Inferior parietal cortex (tissue), 1 donor: Measurements from ENCODE around the gene KCNF1.

ENCODE experiments used
- DNase-seq: peaks from one replicate; pipeline ENCODE4 v3.0.0-alpha.2; 2016; ENCODE audit errors: extremely low spot score

Gene KCNF1

DNA sequence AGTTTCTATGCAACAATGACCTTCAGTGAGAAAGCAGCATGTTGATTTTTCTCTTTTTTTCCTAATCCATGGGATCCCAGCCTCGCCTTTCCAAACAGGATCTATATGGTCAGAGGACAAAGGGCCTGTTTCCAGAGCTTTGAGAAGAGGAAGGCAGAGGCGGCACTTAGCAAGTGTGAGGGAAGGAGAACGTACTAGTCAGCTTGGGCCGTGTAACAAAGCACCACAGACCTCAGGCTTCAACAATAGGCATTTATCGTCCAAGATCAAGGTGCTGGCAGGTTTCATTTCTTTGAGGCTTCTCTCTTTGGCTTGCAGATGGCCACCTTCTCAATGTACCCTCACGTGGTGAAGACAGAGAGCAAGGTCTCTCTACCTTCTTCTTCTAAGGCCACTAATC is 7.3 kb upstream of the KCNF1 start:
- no peak for DNase-seq

DNA sequence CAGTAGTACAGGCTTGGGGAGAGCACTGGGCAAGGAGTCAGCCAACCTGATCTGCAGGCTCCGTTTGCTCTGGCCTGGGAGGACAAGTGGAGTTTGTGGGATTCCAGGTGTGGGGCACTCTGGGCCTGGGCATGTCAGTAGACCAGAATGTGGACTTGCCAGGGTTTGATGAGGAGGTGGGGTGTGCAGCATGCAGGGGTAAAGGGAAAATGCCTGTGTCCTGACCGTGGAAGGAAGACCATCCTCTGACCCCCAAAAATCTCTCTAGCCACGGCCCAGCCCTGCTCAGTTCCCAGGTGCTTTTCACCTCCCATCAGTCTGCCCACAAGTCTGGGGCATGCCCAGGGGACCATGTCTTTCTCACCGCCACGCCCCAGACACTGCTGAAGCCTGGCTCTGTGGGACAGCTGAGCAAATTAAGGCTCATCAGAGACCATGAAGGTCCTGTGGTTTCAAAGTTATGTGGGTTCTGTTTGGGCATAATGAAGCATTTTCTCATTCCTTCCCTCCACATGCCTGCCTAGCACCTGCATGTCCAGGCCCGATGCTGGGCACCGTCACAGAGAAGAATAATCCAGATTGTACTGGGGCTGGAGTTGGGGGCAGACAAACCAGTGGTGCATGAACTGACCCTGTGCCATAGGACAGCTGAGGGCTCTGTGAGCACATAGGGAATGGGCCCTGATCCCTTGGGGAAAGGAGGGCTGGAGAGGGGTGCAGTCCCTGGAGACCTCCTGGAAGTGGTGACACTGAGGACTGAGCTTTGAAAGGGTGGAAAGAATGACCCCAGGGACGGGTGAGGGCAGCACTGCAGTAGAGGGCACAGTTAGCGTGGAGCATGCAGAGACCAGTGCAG is 6.5 kb upstream of the KCNF1 start:
- DNase-seq = no peak

DNA sequence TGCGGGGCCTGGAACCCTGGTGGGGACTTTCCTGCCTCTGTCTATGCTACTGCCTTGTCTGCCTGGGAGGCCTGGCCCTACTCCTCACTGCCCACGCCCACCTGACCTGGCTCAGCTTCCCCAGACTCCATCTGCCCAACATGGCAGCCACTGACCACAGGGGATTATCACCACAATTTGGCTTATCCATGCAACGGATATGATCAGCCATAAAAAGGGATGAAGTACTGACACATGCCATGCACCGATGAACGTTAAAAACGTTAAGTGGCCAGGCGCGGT is 5.9 kb upstream of the KCNF1 start:
- no peak for DNase-seq

DNA sequence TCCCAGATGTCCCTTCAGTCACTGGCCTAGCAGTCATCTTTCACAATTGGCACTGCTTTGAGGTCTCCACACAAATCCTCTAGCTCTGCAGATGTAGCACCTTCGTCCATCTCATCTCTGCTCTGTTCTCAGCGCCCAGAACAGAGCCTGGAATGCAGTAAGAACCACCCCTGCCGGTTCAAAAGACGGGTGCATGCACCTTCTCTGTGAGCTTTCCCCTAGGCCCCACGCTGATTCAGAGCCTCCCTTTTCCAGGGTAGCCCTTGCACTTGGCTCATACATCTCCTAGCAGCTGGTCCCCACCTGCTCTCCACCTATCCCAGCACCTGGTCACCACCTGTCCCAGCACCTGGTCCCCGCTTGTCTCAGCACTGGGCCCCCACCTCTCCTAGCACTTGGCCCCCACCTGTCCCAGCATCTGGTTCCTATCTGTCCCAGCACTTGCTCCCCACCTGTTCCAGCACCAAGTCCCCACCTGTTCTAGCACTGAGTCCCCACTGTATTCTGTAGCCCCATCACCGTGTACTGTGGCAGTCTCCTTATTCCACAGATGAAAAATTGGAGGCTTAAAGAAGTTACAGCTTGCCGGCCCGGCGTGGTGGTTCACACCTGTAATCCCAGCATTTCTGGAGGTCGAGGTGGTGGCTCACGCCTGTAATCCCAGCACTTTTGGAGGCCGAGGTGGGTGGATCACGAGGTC is 4.7 kb upstream of the KCNF1 start:
- DNase-seq = no peak

DNA sequence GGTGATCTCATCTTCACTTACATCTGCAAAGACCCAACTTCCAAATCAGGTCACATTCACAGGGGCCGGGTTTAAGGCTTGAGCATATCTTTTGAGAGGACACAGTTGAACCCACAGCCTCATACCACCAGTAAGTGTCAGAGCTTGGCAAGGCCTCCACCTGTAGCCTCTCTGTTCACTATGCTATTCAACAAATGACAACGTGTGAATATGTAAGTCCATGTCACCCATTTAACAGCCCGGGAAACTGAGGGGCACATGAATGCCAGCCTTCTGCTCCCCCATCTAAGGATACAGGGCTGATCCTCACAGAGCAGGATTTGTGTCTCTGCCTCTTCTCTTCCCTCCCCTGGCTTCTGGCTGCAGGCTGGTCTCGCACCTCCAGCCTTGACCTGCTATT is 3.5 kb upstream of the KCNF1 start:
- DNase-seq = no peak

DNA sequence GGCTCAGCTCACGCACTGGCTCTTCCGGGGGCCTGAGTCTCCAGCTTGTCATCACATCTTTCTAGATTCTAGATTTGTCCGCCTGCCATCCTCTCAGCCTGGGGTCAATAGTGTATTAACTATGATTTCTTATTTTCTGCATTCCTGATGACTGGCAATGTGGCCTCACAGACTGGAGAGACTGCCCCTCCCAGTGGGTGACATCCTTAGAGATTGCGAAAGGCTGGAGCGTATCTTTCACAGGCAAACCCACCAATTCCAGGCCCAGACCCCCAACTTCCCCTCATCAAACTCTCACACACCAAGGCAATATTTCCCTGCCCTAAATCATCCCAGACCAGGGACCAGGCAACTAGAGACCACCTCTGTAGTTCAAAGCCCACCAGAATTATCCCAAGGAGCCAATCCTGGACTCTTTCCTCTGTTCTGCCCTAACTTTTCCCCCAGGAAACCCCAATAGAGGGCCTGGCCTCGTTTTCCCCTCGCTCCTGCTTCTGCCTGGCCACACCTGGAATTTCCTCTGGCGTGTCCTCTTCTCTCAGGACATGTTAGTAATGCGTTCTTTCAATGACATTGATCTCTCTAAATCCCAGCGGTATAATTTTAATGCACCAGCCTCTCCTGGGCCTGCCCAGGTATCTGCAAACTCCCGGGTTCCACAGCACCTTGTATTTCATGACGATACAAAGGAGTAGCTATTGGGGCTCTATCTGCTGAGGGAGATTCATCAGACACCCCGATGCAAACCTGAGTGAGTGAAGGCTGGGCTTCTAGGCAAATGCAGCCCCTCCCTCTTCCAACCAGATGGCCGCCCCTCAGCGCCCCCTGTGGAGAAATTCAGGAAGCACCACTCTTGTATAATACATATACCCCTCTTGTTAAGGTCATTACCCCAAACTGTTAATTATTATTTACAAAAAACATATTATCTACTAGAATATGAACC is 2.4 kb upstream of the KCNF1 start:
- DNase-seq = no peak

DNA sequence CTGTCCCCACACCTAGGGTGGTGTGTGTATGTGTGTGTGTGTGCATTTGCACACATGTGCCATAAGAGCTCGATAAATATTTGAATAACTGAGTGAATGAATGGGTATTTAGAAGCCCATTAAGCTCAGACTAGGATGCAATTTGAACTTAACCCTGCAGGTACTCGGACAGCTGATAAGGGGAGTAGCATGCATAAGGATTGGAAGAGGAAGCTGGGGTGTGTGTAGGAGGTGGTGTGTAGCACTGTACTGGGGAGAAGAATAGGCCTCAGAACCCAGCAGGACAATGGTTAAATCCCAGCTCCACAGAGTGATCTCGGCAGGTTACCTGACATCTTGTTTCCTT is 1.8 kb upstream of the KCNF1 start:
- DNase-seq = no peak

DNA sequence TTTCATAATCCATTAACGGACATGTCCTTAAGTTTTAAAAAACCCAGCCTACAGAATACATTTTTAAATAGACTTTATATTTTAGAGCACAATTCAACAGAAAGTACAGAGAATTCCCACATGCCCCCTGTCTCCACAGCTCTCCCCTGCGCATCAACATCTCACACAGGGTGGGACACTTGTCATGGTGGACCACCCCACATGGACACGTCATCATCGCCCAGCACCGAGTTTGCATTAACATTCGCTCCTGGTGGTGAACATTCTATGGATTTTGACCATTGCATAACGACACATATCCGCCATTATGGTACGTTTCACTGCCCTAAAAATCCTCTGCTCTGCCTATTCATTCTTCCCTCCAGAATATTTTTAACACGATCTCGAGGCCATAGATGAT is 1.1 kb upstream of the KCNF1 start:
- DNase-seq = no peak

DNA sequence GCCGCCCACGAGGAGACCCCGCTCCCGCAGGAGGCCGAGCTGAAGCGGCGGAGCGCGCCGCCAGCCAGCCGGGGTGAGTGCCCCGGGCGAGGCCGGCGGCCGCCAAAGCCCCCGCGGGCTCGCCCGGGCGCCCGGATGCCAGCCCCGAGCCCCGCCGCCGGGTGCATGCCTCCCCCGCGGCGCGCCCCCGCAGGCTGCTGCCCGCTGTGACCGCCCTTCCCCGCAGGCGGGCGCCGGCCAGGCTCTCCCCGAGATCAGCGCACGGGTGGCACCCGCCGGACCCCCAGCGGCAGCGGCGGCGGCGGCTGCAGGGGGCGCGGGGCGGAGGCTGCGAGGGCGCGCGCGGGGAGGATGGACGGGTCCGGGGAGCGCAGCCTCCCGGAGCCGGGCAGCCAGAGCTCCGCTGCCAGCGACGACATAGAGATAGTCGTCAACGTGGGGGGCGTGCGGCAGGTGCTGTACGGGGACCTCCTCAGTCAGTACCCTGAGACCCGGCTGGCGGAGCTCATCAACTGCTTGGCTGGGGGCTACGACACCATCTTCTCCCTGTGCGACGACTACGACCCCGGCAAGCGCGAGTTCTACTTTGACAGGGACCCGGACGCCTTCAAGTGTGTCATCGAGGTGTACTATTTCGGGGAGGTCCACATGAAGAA is 470 bp downstream of the KCNF1 start:
- no peak for DNase-seq

DNA sequence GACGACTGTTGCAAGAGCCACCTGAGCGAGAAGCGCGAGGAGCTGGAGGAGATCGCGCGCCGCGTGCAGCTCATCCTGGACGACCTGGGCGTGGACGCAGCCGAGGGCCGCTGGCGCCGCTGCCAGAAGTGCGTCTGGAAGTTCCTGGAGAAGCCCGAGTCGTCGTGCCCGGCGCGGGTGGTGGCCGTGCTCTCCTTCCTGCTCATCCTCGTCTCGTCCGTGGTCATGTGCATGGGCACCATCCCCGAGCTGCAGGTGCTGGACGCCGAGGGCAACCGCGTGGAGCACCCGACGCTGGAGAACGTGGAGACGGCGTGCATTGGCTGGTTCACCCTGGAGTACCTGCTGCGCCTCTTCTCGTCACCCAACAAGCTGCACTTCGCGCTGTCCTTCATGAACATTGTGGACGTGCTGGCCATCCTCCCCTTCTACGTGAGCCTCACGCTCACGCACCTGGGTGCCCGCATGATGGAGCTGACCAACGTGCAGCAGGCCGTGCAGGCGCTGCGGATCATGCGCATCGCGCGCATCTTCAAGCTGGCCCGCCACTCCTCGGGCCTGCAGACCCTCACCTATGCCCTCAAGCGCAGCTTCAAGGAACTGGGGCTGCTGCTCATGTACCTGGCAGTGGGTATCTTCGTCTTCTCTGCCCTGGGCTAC is 1.2 kb downstream of the KCNF1 start:
- no peak for DNase-seq

DNA sequence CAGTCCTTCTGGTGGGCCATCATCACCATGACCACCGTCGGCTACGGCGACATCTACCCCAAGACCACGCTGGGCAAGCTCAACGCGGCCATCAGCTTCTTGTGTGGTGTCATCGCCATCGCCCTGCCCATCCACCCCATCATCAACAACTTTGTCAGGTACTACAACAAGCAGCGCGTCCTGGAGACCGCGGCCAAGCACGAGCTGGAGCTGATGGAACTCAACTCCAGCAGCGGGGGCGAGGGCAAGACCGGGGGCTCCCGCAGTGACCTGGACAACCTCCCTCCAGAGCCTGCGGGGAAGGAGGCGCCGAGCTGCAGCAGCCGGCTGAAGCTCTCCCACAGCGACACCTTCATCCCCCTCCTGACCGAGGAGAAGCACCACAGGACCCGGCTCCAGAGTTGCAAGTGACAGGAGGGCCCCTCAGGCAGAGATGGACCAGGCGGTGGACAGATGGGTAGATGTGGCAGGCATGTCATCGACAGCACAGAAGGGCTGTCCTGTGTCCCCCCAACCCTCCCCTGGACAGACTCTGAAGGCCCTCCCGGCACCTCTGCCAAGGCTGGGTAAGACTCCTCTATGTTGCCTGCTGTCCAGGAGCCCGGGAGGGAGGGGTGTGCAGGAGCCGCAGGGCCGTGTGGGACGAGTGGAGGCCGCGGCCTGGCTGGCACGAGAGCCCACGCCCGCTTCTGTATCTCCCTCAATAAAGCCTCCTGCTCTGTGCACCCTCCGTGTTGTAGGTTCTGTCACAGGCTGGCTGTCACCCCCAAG is 2.0 kb downstream of the KCNF1 start:
- no peak for DNase-seq

DNA sequence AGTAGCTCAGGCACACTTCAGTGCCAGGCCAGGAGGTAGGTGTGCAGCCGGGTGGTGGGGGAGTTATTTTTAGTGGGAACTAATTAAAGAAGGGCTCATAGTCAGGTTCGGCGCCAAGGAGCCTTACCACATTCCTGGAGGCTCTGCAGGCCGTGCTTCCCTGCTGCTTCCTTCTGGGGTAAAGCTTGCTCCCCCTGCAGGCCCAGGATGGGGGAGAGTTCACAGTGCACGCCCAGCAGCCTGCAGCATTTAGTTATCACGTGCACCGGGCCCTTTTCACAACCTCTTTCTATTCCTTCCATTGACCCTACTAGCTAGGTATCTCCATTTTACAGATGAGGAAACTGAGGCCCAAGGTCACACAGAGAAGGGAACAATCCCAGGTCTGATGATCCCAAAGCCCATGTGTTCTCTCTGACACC is 2.5 kb downstream of the KCNF1 start:
- DNase-seq = no peak

DNA sequence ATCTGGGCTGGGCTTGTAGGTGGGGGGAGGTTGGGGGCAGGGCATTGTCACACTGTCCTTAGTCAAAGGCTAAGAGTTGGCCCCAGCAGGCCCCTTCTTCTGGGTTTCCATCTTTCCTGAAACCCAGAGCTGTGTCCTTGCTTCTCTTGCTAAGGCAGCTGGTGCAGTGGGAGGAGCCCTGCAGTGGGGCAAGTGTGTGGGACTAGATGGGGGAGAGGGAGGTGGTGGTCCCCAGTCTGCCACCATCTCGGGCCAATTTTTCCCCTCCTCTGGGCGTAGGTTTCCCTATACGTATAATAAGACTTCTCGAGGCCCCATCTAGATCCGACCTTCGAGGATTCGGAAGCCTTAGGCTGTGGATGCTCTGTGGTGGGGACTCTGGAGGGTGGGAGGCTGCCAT is 3.5 kb downstream of the KCNF1 start:
- DNase-seq = no peak

DNA sequence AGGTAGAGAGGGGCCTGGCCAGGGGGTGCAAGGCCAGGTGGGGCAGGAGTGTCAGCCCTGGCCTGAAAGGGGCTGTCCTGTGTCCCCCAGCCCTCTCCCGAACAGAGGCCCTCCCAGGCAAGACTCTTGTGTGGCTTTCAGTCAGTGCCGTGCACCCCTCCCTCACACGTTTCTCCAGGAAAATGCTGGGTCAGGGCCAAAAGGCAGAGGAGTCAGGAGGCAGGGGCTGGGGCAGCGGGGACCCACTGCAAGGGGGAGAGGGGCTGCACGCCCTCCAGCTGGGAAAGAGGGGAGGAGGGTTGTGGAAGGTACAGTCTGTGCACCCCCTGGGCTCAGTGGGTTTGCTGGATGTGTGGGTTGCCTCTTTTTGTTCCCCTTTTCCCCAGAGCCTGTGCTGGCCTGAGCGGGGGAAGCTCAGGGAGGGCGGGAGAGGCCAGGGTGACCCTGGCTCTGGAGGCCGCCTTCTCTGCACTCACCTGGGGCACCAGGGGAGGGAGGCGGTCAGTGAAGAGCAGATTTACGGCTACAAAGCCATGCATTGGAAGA is 4.1 kb downstream of the KCNF1 start:
- DNase-seq = no peak

DNA sequence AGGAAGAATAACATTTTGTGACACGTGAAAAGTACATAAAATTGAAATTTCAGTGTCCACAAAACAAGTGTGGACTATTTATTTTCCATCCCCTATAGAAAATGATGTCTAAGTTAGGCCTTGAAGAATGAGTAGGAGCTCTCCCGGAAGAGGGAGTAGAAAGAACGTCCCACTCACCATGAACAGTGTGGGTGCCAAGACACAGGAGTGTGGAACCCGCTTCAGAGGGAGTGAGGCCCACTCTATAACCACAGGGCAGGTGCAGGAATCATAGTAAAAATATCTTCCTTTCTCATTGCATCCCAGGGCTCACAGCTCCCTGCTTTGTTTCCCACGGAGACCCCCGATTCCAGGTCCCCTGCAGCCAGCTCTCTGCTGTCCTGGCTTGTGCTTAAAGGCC is 5.2 kb downstream of the KCNF1 start:
- DNase-seq = no peak

DNA sequence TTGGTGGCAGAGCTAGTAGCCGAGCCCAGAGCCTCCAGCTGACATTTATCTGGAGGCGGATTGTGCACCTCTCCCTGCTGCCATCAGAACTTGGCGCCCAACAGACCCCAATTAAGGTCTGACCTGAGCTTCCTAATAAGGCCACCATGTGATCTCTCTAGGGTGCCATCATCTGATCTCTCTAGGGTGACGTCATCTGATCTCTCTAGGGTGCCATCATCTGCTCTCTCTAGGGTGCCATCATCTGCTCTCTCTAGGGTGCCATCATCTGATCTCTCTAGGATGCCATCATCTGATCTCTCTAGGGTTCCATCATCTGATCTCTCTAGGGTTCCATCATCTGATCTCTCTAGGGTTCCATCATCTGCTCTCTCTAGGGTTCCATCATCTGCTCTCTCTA is 6.2 kb downstream of the KCNF1 start:
- no peak for DNase-seq

DNA sequence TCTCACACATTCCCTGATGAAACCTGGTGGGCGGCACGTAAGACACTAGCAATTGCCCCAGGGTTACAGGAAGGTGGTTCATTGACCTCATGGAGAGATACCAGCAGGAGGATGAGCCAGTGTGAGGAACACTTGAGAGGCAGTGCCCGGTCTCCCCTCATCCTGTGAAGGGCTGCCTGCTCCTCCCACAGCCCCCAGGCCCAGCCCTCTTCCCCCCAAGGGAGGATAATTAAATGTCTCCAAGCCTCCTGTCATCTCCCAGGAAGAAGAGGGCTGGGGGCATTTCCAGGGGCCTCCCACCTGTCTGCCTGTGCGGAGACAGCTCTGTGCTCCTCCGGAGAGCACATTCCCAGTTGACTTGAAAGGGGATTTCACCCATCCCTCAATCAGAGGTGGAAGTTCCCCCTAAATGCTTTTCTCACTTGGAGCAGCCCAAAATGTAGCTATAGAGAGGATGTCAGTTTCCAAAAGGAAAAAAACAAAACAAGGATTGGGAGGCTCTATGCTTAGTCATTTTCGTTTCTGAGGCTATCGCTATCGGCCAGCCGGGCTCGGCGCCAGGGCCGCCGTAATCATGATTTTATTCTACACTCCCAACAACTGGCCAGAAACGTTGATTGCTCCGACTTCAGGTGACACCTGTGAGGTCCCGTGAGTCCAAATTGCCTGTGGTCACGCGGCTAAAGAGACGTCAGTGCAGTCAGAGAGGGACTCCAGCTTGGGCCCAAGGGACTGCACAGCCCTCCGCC is 7.1 kb downstream of the KCNF1 start:
- DNase-seq = no peak

DNA sequence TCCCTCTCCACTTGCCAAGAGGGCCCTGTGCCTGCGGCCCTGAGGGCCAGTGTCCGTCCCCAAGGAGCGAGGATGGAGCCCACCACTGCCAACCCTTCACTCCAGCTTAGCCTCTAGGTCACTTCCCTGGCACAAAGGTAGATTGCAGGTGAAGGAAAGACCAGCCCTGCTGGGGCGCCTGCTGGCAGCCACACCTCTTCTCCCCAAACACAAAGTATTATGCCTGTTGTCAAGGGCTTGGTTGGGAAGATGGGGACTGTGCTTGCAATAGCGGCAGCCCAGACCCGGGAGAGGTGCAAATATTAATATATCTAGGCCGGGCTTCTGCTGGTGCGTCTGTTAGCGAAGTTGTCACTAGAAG is 7.7 kb downstream of the KCNF1 start:
- no peak for DNase-seq

DNA sequence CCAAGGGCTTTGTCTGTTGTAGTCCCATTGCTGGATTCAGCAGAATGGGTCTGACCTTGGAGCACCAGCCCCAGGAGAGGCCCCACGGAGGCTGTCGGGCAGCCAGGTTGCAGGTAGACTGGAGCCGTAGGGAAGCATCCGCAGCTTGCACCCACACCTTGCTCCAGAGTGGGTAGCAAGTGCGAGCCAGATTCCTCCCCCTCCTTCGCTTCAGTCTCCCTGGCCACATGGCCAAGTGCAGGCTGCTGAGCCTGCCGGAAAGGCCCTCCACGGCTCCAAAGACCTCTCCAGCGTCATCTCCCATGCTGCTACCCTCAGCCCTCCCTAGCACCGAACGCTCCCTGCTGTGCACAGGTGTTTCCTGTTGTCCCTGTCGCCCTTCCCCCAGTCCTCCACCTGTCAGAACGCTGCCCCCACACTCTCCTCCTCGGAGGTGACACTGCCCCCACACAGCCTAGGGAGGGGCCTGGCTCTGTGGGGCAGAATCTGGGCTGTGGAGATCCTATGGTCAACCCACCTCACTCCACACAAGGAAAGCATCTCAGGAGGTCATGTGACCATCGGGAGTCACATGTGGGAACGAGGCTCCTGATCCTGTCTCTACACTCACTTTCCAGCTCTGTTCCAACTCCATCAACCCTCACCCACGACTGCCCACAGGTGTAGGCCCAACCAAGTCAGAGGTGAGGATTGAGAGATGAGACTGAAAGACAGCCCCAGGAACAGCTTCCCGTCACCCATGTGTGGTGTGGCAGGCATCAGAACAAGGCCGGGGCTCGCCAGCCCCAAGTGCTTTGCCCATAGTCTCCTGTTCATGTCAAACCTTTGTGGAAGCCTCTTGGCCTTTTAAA is 8.3 kb downstream of the KCNF1 start:
- no peak for DNase-seq
